OCI-LY3 (cell line): ENCODE measurements around the gene GTPBP3.

Source experiments
- EZH2phosphoT487 ChIP-seq: fragments of 200-600 bp; shearing (Covaris generic); IDR thresholded peaks from 2 replicates; pipeline ENCODE4 v1.6.1; 2018; ENCODE audit warnings: antibody characterized with exemption, mixed run types, low read depth
- TF ChIP-seq, protein P1 (sequence below): fragments of 200-600, 300-600 bp; sonication (generic); IDR thresholded peaks from 2 replicates; pipeline ENCODE4 v1.5.1; 2014; ENCODE audit warnings: antibody characterized with exemption, low read length, low read depth

DNA sequence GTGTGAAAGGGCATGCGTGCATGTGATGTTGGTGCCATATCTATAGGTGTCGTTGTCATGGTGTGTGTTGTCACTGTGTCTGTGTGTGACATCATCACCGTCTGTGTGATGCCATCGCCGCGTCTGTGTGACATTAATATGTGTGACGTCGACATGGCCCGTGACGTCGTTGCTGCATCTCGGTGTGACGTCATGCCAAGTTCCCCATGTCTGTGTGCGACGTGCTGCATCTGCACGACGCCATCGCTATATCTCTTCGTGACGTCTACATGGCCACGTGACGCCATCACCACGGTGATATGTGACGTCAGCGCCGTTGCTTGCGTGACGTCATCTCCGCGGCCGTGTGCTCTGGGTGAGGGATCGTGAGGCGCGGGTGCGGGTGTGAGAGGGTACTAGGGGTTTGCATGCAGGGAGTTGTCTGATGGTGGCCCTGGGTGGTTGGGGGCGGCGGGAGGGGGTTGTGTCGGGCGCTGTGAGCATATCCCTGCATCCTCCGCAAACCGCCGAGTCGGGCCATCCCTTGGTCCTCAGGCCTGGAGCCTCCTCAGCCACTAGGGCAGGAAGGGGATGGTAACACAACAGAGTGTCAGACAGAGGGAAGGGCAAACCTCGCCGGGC, 14.6 kb downstream of the GTPBP3 start:
- TF ChIP-seq, protein P1, sequence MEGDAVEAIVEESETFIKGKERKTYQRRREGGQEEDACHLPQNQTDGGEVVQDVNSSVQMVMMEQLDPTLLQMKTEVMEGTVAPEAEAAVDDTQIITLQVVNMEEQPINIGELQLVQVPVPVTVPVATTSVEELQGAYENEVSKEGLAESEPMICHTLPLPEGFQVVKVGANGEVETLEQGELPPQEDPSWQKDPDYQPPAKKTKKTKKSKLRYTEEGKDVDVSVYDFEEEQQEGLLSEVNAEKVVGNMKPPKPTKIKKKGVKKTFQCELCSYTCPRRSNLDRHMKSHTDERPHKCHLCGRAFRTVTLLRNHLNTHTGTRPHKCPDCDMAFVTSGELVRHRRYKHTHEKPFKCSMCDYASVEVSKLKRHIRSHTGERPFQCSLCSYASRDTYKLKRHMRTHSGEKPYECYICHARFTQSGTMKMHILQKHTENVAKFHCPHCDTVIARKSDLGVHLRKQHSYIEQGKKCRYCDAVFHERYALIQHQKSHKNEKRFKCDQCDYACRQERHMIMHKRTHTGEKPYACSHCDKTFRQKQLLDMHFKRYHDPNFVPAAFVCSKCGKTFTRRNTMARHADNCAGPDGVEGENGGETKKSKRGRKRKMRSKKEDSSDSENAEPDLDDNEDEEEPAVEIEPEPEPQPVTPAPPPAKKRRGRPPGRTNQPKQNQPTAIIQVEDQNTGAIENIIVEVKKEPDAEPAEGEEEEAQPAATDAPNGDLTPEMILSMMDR: no peak
- TF ChIP-seq EZH2phosphoT487: no peak
